HG03575 (cell line): ENCODE results near the gene PPP2R5A.
"Not testable (repeated sequence)": the region's sequence is repeated elsewhere in the genome, so short reads cannot be mapped to it uniquely, and the experiment has no call there.

Experiments used
- ATAC-seq: cut with Tn5 transposase; IDR thresholded peaks from one replicate; pipeline ENCODE4 v1.9.1; 2021; ENCODE audit not compliant: unreplicated experiment, insufficient number of reproducible peaks, low FRiP score; ENCODE audit errors: extremely low read depth

Gene PPP2R5A

DNA sequence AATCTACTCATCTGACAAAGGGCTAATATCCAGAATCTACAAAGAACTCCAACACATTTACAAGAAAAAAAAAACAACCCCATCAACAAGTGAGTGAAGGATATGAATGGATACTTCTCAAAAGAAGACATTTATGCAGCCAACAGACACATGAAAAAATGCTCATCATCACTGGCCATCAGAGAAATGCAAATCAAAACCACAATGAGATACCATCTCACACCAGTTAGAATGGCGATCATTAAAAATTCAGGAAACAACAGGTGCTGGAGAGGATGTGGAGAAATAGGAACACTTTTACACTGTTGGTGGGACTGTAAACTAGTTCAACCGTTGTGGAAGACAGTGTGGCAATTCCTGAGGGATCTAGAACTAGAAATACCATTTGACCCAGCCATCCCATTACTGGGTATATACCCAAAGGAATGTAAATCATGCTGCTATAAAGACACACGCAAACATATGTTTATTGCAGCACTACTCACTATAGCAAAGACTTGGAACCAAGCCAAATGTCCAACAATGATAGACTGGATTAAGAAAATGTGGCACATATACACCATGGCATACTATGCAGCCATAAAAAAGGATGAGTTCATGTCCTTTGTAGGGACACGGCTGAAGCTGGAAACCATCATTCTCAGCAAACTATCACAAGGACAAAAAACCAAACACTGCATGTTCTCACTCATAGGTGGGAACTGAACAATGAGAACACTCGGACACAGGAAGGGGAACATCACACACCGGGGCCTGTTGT is 110.6 kb downstream of the PPP2R5A start:
- not testable (repeated sequence) for ATAC-seq

DNA sequence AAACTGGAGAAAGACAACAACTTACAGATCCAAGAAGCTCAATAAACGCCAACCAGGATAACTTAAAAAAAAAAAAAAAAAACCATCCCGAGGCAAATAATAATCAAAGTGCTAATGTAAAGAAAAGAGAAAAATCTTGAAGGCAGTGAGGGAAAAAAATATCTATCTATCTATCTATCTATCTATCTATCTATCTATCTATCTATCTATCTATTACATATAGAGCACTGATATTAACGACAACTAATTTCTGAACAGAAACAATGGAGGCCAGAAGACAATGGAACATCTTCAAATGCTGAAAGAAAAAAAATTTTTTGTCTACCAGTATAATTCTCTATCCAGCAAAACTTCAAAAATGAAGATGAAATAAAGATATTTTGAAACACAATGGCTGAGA is 111.4 kb downstream of the PPP2R5A start:
- no peak for ATAC-seq

DNA sequence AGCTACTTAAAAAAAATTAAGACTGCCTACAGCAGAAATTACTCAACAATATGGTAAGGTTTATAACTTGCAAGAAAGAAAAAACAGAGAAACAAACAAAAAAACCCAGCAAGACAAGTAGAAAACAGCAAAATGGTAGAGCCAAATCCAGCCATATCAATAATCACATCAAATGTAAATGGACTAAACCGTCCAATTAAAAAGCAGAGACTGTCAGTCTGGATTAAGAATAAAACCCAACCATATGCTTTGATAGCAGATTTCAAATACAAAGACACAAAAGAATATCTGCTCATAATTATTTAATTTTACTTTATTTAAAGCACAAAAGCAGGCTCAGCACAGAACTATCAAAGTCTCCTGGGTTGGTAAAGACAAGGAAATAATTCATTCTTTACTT is 112.0 kb downstream of the PPP2R5A start:
- ATAC-seq: no peak

DNA sequence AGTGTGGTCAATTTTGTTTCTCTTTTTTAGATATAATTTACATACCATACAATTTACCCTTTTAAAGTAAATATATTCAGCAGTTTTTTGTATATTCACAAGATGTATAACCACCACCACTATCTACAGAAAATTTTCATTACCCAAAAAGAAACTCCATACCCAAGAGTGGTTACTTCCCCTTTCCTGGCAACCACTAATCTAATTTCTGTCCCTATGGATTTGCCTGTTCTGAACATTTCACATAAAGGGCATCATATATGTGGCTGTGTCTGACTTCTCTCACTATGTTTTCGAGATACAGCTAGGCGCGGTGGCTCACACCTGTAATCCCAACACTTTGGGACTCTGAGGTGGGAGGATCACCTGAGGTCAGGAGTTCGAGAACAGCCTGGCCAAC is 115.8 kb downstream of the PPP2R5A start:
- ATAC-seq: no peak

DNA sequence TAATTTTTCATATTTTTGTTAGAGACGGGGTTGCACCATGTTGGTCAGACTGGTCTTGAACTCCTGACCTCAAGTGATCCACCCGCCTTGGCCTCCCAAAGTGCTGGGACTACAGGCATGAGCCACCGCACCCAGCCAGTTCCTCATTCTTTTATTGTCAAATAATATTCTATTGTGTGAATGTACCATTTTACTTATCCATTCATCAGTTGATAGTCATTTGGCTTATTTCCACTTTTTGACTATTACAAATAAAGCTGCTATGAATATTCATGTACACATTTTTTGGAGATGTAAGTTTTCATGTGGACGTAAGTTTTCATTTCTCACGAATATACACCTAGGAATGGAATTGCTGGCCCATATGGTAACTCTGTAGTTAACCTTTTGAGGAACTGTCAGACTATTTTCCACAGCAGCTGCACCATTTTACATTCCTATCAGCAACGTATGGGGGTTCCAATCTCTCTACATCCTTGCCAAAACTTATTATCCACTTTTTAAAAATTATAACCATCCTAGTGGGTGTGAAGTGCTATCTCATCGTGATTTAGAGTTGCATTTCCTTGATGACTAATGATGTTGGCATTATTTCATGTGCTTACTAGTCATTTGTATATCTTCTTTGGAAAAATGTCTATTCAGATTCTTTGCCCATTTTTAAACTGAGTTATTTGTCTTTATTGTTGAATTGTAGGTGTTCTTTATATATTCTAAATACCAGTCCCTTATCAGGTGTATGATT is 116.8 kb downstream of the PPP2R5A start:
- ATAC-seq: no peak

DNA sequence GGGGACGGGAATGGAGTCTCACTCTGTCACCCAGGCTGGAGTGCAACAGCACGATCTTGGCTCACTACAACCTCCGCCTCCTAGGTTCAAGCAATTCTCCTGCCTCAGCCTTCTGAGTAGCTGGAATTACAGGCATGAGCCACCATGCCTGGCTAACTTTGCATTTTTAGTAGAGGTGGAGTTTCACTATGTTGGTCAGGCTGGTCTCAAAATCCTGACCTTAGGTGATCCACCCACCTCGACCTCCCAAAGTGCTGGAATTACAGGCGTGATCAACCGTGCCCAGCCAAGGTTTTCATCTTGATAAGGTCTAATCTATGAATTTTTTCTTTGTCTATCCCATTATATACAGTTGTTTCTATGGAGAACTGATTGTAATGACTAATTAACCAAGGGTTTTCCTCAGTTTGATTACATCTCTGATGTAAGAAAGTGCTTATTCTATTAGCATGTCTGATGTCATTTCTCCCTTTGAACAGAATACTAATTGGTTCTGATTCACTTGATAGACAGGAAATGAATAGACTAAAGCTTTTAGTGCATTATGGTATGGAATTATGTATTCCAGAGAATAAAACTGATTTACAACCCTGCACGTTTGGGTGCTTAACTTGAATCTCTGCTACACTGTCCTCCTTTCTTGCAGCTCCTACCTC is 117.6 kb downstream of the PPP2R5A start:
- ATAC-seq: no peak

DNA sequence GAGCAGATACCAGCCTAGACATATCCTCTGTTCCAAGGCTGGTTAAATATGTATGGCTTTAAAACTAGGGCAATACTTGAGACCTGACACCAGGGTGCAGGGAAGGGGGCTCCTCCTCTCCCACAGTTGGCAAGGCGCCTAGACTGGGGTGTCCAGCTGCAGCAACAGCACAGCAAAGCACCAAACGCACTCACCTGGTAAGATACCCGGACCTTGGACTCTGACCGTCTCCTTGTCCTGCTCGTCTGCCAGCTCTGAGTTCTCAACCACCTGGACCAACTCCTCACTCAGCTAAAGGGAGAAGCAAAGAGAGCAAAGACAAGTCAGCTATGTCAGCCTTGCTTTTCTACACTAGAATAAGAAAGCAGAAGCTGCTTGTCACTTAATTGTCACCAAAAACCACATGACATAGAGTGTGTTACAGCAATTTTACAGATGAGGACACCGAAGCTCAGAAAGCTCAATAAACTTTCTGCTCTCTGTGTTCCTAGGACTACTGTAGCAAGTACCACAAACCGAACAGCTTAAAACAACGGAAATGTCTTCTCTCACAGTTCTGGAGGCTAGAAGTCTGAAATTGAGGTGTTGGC is 125.1 kb downstream of the PPP2R5A start:
- no peak for ATAC-seq
